Measurements from ENCODE around the gene DDX19B. TPM values are rescaled to one million over a fixed set of nuclear protein-coding genes. Genes with fewer than 3 reads are reported as not detected.

DDX19B gene
- total and polyA plus RNA-seq, 9 of the 15 experiments (the other 6 are each of a cell fraction or from before 2014, with no cell fraction given), result 7.0 to 32.9 (median 19.3) TPM

DNA sequence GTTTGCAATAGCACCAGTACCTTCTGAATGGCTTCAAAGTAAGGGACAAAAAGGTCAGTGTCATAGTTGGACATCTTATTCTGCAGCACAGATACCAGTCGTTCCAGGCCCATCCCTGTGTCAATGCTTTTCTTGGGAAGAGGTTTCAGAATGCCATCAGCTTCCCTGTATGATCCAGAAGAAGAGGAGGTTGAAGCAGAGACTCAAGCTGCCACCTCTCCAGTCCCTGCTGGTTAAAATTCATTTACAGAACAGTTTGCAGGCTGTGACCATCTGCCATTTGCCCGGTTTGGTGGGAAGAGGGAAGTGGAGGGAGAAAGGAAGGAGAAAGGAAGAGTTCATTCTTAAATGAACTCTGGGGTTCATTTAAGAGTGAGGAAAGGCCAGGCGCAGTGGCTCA lies 28.8 kb upstream of the DDX19B start:
- H3K4me2 ChIP-seq (ENCODE audit: insufficient read depth, low read length), result no peak overlapping the region
- ATAC-seq (no peak), FAIRE-seq (no peak), DNase-seq (ENCODE audit: extremely low read depth in 1 of 4, low spot score in 3 of 4) (no peak)
- in situ Hi-C loops (cut with MboI) (no loop called here), intact Hi-C loops (cut with micrococcal nuclease) (no loop called here)
- WGBS (ENCODE audit: insufficient coverage, low coverage, missing lambda C conversion rate), result 81% methylated on average over 3 of the region's 3 CpGs
- H3K4me3 ChIP-seq, result no peak overlapping the region
- H3K27ac ChIP-seq (ENCODE audit: extremely low read depth, low read depth, low read length), result no peak overlapping the region
- H4K20me1 ChIP-seq (replicated peaks; ENCODE audit: control insufficient read depth, insufficient read depth, low read length), result peaks cover 6% of the 10 kb centered on the region
- no TSS peak for BruUV-seq (replicated peaks)
- POLR2A ChIA-PET, result interaction anchor here (0.8 to 4.9 kb wide), 2 partner anchors 10 to 15 kb away, joined by 4 to 48 read pairs; no protein-coding TSS in a partner anchor
- no peak overlapping the region for H3K9ac ChIP-seq (ENCODE audit: insufficient read depth in 1 of 2, low read depth in 2 of 2, low read length in 2 of 2)
- no peaks in the 10 kb centered on the region for H3K4me1 ChIP-seq (replicated peaks in 1 of 2; ENCODE audit: control insufficient read depth in 2 of 2, insufficient read depth in 2 of 2, low read length in 2 of 2)
- no peak overlapping the region for H2AFZ ChIP-seq (ENCODE audit: low read depth, low read length)
- H3K9me1 ChIP-seq (ENCODE audit: control insufficient read depth, insufficient read depth, low read length), result no peaks in the 10 kb centered on the region
- no peaks in the 10 kb centered on the region for H3K9me3 ChIP-seq (replicated peaks; ENCODE audit: control insufficient read depth, insufficient read depth, low read depth, low read length)
- CTCF ChIA-PET (ENCODE audit: low intra/inter-chr PET ratio), result no interaction called here
- H3K27me3 ChIP-seq (ENCODE audit: control insufficient read depth in 2 of 2, insufficient read depth in 2 of 2, low read length in 2 of 2), result no peaks in the 10 kb centered on the region
- peaks cover 91% of the 10 kb centered on the region for H3K36me3 ChIP-seq (ENCODE audit: control insufficient read depth, insufficient read depth, low read length)
- H3K79me2 ChIP-seq (ENCODE audit: control insufficient read depth, insufficient read depth, low read length), result peaks cover 15% of the 10 kb centered on the region; the same call in 2 of the 3 replicates
- TF ChIP-seq, protein P1, sequence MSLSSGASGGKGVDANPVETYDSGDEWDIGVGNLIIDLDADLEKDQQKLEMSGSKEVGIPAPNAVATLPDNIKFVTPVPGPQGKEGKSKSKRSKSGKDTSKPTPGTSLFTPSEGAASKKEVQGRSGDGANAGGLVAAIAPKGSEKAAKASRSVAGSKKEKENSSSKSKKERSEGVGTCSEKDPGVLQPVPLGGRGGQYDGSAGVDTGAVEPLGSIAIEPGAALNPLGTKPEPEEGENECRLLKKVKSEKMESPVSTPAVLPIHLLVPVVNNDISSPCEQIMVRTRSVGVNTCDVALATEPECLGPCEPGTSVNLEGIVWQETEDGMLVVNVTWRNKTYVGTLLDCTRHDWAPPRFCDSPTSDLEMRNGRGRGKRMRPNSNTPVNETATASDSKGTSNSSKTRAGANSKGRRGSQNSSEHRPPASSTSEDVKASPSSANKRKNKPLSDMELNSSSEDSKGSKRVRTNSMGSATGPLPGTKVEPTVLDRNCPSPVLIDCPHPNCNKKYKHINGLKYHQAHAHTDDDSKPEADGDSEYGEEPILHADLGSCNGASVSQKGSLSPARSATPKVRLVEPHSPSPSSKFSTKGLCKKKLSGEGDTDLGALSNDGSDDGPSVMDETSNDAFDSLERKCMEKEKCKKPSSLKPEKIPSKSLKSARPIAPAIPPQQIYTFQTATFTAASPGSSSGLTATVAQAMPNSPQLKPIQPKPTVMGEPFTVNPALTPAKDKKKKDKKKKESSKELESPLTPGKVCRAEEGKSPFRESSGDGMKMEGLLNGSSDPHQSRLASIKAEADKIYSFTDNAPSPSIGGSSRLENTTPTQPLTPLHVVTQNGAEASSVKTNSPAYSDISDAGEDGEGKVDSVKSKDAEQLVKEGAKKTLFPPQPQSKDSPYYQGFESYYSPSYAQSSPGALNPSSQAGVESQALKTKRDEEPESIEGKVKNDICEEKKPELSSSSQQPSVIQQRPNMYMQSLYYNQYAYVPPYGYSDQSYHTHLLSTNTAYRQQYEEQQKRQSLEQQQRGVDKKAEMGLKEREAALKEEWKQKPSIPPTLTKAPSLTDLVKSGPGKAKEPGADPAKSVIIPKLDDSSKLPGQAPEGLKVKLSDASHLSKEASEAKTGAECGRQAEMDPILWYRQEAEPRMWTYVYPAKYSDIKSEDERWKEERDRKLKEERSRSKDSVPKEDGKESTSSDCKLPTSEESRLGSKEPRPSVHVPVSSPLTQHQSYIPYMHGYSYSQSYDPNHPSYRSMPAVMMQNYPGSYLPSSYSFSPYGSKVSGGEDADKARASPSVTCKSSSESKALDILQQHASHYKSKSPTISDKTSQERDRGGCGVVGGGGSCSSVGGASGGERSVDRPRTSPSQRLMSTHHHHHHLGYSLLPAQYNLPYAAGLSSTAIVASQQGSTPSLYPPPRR (CRISPR knock-in tag; IDR thresholded peaks at IDR 0.05; ENCODE audit: borderline replicate concordance), result no peak
- TF ChIP-seq ESRRB (CRISPR knock-in tag; IDR thresholded peaks at IDR 0.05; ENCODE audit: borderline replicate concordance) (no peak), TAF1 (IDR thresholded peaks at IDR 0.05; ENCODE audit: control insufficient read depth, extremely low read depth, insufficient read depth, low read length, severe bottlenecking) (no peak), ZNF668 (CRISPR knock-in tag; IDR thresholded peaks at IDR 0.05) (no peak), ZNF24 (IDR thresholded peaks at IDR 0.05) (no peak)
- TF ChIP-seq, protein P2, sequence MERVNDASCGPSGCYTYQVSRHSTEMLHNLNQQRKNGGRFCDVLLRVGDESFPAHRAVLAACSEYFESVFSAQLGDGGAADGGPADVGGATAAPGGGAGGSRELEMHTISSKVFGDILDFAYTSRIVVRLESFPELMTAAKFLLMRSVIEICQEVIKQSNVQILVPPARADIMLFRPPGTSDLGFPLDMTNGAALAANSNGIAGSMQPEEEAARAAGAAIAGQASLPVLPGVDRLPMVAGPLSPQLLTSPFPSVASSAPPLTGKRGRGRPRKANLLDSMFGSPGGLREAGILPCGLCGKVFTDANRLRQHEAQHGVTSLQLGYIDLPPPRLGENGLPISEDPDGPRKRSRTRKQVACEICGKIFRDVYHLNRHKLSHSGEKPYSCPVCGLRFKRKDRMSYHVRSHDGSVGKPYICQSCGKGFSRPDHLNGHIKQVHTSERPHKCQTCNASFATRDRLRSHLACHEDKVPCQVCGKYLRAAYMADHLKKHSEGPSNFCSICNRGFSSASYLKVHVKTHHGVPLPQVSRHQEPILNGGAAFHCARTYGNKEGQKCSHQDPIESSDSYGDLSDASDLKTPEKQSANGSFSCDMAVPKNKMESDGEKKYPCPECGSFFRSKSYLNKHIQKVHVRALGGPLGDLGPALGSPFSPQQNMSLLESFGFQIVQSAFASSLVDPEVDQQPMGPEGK (CRISPR knock-in tag; IDR thresholded peaks at IDR 0.05; ENCODE audit: borderline replicate concordance), result no peak
- TF ChIP-seq, protein P3, sequence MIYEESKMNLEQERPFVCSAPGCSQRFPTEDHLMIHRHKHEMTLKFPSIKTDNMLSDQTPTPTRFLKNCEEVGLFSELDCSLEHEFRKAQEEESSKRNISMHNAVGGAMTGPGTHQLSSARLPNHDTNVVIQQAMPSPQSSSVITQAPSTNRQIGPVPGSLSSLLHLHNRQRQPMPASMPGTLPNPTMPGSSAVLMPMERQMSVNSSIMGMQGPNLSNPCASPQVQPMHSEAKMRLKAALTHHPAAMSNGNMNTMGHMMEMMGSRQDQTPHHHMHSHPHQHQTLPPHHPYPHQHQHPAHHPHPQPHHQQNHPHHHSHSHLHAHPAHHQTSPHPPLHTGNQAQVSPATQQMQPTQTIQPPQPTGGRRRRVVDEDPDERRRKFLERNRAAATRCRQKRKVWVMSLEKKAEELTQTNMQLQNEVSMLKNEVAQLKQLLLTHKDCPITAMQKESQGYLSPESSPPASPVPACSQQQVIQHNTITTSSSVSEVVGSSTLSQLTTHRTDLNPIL (CRISPR knock-in tag; IDR thresholded peaks at IDR 0.05), result no peak
- TF ChIP-seq, protein P4, sequence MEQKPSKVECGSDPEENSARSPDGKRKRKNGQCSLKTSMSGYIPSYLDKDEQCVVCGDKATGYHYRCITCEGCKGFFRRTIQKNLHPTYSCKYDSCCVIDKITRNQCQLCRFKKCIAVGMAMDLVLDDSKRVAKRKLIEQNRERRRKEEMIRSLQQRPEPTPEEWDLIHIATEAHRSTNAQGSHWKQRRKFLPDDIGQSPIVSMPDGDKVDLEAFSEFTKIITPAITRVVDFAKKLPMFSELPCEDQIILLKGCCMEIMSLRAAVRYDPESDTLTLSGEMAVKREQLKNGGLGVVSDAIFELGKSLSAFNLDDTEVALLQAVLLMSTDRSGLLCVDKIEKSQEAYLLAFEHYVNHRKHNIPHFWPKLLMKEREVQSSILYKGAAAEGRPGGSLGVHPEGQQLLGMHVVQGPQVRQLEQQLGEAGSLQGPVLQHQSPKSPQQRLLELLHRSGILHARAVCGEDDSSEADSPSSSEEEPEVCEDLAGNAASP (IDR thresholded peaks at IDR 0.05), result no peak

Data from K562 (cell line).